HG03060 (cell line): Measurements from ENCODE around the gene UQCRQ.
"Not testable (repeated sequence)": the region's sequence is repeated elsewhere in the genome, so short reads cannot be mapped to it uniquely, and the experiment has no call there.

Experiments used
- ATAC-seq: cut with Tn5 transposase; IDR thresholded peaks from one replicate; pipeline ENCODE4 v1.9.1; 2021; ENCODE audit warnings: low read depth, moderate number of reproducible peaks; ENCODE audit not compliant: unreplicated experiment

Gene UQCRQ

DNA sequence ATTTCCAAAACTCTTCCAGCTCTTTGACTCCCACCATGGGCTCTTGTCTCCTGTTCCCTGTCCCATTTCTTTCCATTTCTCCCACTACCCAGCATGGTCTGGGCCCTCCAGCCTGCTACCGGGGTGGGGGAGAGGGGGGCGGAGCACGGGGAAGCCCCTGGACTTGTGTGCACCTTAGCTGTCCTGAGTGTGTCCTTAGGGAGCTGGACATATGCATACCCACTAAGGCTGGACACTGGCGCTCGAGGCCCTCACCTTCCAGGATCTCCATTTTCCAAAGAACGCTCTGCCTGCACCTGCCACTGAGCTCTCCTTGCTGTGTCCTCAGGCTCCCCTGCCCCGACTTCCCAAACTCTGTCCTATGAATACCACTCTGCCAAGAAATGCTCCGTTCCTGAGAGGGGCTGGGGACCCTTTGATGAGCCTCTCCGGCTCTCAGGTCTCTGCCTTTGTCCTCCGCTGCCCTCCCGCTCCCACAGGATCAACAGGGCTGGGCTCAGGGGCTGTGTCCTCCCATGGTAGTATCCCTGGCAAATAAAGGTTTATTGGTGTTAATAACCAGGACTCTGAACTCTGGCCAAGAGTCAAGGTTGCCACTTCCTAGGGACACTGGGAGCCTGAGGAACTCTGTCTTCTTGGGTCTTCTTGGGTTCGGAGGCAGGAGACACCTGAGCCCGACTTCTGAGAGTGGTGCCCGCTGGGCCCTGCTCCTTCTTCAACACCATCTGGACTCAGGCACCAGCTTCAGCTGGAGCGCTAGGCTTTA lies 35.2 kb upstream of the UQCRQ start:
- no peak for ATAC-seq

DNA sequence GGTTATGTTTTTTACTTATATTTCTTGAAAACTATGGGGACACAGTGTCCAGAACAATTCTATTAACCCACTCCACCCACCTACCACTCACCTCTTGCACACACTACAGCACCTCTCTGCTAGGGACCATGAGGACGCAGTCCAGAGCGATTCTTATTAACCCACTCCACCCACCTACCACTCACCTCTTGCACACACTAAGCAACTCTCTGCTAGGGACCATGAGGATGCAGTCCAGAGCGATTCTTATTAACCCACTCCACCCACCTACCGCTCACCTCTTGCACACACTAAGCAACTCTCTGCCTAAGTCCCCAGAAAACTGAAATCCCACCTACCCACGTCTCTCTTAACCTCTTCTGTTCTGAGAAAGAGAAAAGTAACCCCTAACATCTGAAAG lies 33.8 kb upstream of the UQCRQ start:
- ATAC-seq: no peak

DNA sequence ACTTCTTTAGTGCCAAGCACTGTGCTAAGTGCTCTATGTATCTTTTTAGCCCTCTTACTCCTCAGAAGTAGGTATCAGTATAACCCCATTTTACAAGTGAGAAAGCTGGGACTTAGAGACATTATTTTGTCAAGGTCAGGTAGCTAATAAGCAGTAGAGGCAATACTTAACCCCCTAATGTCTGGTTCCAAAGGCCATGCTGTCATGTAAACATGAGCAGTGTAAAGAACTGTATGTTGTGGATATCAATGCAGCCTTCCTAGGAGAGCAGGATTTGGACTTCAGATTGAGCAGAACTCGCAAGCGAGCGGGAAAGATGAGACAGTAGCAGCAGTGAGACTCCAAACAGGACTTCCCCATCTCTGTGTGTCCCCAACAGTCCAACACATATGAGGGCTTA lies 32.4 kb upstream of the UQCRQ start:
- ATAC-seq: no peak

DNA sequence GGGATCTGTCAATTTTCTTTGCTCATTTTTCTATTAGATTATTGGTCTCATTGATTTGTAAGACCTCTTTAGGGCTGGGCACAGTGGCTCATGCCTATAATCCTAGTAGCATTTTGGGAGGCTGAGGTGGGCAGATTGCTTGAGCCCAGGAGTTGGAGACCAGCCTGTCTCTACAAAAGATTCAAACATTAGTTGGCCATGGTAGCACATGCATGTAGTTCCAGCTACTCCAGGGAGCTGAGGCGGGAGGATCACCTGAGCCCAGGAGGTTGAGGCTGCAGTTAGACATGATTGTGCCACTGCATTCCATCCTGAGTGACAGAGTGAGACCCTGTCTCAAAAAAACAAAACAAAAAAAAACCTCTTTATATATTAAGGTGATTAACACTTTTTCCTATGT lies 29.6 kb upstream of the UQCRQ start:
- no peak for ATAC-seq

DNA sequence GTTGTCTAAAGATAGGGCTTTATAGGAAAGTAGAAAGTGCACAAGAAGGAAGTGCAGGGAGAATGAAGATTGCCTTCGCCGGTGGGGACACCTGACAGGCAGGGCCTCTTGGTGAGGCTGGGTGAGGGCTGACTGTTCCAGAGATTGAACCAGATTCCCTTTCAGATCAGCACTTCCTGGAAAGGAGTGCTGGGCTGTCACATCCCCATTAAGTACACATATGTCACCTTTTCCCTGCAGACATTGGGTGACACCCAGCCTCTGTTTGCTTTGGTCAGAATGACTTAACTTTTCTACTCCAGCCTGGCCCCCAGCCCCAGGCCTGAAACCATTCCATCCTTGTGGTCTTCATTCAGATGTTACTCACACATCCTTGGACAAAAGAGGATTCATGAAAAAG lies 28.6 kb upstream of the UQCRQ start:
- ATAC-seq: no peak

DNA sequence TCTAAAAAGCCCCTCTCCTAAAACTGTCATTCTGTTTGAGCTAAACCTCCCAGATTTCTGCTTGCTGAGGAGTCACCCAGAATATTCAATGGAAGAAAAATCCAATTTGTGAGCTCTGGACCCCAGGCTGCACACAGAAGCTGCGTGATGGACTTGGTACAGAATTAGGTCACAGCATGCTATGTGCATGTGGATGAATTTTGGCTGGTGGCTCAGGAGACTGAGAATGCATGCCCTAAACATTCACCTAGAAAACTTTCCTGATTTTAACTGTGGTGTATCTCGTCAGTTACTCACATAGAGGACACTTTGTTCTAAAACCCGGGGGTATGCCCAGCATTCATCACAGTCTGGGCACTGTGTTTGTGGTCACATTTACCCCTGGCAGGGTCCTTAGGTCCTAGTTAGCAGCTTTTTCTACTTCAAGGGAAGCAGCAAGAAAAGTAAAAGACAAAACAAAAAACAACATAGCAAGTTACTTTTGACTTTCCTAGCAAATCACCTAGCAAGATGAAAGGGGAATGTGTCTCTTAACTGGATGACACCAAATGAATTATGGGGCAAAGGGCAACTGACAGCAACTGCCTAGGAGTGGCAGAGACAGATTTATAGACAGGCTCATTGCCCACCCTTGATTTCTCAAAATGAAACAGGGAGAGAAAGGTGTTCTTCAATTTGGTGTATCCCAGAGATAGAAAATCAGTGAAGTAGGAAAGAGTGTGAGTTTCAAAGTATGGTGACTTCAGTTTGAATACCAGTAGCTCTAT lies 27.7 kb upstream of the UQCRQ start:
- no peak for ATAC-seq

DNA sequence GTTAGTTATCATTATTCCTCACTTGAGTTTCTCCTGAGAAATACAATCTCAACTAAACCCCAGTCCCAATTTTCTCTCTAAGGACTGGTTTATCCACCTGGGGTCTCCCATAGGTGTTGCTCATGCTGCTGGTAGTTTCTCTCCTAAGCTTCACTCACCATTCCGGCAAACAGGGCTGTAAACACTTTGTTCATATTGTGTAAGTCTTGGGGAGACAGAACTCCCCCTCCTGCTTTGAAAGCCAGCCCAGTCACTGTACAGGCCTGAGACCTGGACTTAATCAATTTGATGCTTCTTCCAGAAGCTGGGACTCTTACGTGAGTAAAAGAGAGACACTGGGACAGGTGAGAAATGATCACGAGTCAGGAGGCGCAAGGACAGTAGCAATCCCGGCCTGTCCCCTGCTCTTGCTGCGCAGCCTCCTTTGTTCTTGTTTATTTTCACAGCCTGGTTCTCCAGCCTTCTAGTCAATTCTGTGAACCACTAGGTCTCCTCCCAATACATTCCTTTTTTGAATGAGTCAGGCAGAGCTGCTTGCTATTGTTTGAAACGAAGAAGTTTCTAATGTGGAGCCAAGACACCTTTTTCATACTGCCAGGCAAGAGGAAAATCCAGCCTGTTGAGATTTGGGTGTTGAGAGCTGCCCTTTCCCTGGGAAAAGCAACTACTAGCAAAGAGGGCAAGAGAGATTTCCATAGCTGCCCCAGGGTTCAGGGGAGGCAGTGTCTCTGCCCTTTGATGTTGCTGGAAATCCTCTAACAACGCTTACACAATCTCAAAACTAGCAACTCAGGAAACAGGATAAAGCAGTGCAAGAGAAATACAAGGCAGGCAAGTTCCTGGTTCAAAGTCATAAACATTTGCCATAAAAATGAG lies 26.8 kb upstream of the UQCRQ start:
- no peak for ATAC-seq

DNA sequence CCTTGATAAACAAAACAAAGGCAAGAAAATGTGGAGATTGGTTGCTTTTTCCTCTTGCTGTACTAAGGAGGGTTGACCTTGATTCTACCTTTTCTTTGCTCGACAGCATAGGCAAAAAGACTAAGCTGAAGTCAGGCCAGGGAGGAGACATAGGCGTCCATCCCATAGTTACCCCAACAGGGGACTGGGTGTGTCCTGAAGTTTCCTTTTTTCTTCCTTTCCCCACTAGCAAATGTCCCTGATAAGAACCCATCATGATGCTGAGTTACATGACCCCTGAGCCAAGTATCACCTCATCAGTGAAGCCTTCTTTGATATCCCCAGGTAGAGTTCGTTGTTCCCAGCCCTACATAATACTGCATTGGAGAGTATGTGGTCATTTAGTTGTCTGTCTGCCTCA lies 26.1 kb upstream of the UQCRQ start:
- no peak for ATAC-seq

DNA sequence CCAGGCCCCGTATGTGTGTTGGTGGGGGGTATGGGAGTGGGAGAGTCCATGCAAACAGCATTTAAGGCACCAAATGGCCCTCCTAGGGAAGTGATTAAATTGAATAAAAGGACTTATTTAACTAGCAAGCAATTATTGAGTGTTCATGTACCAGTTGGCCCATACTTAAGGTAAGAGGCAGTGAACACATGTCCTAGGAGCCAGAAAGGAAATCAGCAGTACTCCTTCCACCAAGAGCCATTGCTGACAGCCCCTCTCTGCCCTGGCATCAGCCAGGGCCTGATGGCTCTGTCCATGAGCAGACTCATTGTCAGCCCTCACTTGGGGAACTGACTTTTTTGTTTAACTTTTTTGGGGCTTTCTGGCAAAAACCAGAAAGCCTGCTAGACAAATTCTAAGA lies 25.5 kb upstream of the UQCRQ start:
- no peak for ATAC-seq

DNA sequence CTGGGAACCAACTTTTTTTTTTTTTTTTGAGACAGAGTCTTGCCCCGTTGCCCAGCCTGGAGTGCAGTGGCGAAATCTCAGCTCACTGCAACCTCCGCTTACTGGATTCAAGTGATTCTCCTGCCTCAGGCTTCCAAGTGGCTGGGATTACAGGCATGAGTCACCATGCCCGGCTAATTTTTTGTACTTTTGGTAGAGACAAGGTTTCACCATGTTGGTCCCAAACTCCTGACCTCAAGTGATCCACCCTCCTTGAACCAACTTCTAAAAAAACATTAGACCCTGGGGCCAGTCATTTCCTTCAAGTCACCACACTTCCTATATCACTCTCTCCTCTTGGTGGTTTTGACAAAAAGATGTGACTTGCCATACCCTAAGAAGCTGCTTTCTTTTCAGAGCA lies 25.1 kb upstream of the UQCRQ start:
- no peak for ATAC-seq

DNA sequence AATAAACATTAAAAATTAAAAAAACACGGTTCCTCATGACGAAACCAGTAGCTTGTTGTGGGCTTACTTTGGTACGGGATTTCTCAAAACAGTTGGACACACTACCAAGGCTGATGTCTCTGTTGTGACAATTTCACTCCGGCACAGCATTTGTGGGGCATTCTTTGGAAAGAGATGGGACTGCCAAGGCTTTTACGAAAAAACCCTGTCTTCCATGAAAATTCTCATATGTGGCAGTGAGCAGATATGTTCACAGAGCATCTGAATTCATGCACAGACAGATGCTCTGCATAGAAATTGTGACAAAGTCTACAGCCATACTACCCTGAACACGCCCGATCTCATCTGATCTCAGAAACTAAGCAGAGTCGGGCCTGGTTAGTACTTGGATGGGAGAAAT lies 18.2 kb upstream of the UQCRQ start:
- ATAC-seq: no peak

DNA sequence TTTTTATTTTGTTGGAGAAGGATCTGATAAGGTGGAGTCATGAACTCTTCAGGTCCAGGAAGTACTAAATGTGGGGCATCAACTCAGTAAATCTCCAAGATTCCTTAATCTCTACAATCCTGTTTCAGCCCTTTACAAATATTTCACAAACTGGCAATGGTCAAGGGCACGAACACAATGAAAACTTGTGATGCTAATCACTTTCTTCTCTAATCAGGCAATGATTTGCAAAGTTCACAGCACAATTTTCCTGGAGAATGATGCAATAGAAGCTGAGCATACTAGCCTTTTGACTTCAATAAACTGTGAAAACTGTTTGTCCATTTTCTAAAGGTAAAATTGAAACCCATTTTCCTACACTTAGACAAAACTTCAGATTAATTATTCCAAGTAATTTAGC lies 17.1 kb upstream of the UQCRQ start:
- ATAC-seq: no peak

DNA sequence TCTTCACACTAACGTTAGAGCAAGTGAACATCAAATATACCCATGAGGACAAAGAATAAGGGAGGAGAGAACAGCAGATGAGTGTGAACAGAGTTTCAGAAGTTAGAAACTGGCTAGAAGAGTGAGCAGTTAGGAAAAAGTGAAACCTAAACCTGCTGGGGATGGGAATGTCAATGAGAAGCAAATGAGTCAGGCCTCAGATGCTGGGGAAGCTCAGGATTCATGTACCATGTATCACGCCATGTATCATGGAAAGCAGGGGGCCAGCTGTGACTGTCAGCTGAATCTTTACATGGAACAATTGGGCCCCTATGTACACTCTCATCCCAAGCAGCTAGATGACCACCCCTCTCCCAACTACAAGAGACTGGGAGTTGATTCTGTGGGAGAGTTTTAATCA lies 16.4 kb upstream of the UQCRQ start:
- no peak for ATAC-seq

DNA sequence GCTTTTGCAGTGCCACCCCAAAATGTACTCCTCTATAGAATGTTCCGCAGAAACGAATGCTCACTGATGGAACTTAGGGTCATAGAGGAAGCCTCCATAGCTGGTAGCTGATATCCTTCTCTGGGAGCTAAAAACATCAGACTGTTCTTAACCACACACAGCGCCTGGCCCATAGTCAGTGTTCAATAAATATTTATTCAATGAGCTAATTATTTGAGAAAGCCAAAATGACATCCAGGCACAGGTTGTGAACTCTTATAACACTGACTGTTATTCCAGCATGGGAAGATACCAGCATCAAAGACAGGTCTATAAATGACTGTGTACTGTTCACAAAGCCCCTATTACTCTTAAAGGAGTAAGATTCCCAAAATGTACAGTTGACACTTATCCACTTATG lies 13.1 kb upstream of the UQCRQ start:
- no peak for ATAC-seq

DNA sequence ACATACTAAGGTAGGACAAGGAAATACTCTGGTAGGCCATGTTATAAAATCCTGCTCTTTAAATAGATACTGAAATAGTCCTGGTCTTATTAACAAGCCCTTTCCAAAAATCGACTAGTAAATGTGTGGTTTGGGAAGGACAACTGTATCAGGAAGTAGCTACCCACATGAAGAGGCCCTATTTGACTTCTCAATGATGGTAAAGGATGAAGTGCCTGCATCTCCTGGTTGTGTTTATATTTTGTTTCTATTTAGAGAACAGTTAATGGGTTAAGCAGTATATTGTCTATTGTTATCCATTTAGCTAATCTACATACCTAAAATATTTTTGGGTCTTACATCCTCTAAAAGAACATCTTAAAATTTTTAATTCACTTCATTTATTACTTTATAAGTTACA lies 12.7 kb upstream of the UQCRQ start:
- ATAC-seq: no peak

DNA sequence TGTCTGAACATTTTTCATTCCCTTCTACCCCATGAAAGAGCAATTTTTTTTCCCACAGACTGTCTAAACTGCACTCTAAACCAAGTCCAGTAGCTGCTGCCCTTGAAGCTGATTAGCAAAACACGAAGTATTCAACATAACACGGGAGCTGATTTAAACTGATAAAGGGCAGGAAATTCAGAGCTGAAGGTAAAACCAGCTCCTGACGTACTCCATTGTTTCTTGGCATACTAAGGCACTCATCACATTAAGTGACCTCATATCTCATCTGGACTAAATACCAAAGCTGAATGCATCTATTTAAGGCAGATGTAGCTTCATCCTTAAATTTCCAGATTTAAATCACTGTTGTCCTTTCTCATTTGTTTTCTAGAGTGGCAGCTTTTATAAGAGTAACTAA lies 12.1 kb upstream of the UQCRQ start:
- ATAC-seq: no peak

DNA sequence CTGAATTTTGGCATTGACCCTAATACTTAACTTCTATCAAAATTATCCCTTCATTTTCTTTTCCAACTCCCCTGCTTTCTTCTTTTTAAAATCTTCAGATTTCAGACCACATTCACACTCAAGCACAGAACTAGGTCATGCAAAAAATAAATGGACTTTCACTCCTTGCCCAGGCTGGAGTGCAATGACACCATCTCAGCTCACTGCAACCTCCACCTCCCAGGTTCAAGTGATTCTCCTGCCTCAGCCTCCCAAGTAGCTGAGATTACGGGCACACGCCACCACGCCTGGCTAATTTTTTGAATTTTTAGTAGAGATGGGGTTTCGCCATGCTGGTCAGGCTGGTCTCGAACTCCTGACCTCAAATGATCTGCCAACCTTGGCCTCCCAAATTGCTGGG lies 11.4 kb upstream of the UQCRQ start:
- ATAC-seq: not testable (repeated sequence)

DNA sequence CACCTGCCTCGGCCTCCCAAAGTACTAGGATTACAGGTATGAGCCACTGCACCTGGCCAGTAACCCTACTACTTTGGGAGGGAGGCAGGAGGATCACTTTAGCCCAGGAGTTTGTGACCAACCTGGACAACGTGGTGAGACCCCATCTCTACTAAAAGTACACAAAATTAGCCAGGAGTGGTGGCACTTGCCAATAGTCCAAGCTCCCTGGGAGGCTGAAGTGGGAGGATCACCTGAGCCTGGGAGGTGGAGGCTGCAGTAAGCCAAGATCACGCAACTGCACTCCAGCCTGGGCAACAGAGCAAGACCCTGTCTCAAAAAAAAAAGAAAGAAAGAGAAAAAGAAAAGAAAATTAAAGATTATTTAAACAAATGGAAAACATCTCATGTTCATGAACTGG lies 10.4 kb upstream of the UQCRQ start:
- ATAC-seq: no peak

DNA sequence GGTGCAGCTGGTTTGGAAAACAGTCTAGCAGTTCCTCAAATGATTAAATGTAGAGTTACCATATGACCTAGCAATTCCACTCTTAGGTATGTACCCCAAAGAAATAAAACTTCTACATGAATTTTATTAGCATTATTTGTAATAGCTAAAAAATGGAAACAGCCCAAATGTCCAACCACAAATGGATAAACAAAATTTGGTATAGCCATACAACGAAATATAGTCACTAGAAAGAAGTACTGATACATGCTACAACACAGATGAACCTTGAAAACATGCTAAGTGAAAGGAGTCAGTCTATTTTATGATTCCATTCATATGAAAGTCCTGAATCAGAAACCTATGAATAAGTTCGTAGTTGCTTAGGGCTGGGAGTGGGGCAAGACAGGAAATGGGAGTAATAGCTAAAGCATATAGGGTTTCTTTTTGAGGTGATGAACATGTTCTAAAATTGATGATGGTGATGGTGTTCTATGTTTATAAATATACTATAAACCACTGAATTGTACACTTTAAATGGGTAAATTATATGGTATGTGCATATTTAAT lies 6.5 kb upstream of the UQCRQ start:
- no peak for ATAC-seq

DNA sequence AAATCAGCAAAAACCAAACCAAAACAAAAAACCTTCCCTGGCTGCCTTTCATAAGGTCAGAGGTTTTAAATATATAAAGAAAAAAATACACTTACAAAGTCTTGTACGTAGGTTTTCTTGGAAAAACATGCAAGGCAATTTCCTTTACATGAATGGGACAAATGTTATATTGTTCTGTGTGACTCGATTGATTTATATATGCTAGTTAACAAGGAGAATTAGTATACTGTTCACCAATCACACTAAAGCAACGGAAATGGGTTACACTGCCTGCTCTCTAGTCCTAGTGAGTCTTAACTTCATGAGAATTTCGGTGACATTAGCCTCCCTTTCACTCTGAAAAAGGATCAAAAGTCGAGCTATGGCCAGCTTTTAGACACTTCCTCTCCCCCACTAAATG lies 5.7 kb upstream of the UQCRQ start:
- no peak for ATAC-seq
